Measurements from ENCODE around the gene CLCN2.

The CLCN2 gene

GRCh38 chr3:184355261-184356040 lies 6.0 kb downstream of the CLCN2 start:
- no peak for DNase-seq (ENCODE audit: low read depth)
- no peak for TF ChIP-seq CTCF (IDR thresholded peaks at IDR 0.05; ENCODE audit: low read depth, low read length, missing control alignments)
- H3K4me3 ChIP-seq (ENCODE audit: low read depth, low read length): no peak overlapping the region
- in situ Hi-C loops (cut with HindIII; ENCODE audit: low sequenced_read_pairs): no loop called here

- no peak overlapping the region for H3K4me3 ChIP-seq (ENCODE audit: low read depth, low read length)
- no peak for DNase-seq (ENCODE audit: low read depth)
- TF ChIP-seq CTCF (IDR thresholded peaks at IDR 0.05; ENCODE audit: low read depth, low read length, missing control alignments): no peak
- in situ Hi-C loops (cut with HindIII; ENCODE audit: low sequenced_read_pairs): no loop called here
Observed at GRCh38 chr3:184354754-184355153, 6.7 kb downstream of the CLCN2 start.

GRCh38 chr3:184354121-184354728 lies 7.2 kb downstream of the CLCN2 start:
- in situ Hi-C loops (cut with HindIII; ENCODE audit: low sequenced_read_pairs): no loop called here
- DNase-seq (ENCODE audit: low read depth): no peak
- no peak overlapping the region for H3K4me3 ChIP-seq (ENCODE audit: low read depth, low read length)
- TF ChIP-seq CTCF (IDR thresholded peaks at IDR 0.05; ENCODE audit: low read depth, low read length, missing control alignments): peak; percentile 76

DNA sequence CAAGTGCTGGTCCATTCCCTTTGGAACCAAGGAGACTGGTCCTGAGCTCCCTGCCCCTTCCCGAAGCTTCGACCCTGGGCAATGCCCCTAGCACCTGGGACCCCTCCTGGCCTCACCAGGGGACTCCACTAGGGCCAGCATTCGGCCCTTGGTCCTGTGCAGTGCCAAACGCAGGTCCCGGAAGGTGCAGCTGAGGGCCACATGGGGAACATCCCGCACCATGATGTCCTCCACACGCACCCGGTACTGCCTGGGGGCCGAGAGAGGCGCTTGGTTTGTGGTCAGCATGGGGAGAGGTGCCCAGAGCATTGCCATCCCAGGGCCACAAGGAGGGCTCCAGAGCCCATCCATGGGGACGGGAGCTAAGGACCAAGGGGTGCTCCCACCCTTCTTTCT lies 7.9 kb downstream of the CLCN2 start:
- no peak overlapping the region for H3K4me3 ChIP-seq (ENCODE audit: low read depth, low read length)
- no peak for DNase-seq (ENCODE audit: low read depth)
- TF ChIP-seq CTCF (IDR thresholded peaks at IDR 0.05; ENCODE audit: low read depth, low read length, missing control alignments): no peak
- in situ Hi-C loops (cut with HindIII; ENCODE audit: low sequenced_read_pairs): no loop called here

GRCh38 chr3:184352897-184353545 lies 8.4 kb downstream of the CLCN2 start:
- in situ Hi-C loops (cut with HindIII; ENCODE audit: low sequenced_read_pairs): no loop called here
- DNase-seq (ENCODE audit: low read depth): no peak
- no peak for TF ChIP-seq CTCF (IDR thresholded peaks at IDR 0.05; ENCODE audit: low read depth, low read length, missing control alignments)
- H3K4me3 ChIP-seq (ENCODE audit: low read depth, low read length): no peak overlapping the region

GRCh38 chr3:184352149-184352785 lies 9.1 kb downstream of the CLCN2 start:
- TF ChIP-seq CTCF (IDR thresholded peaks at IDR 0.05; ENCODE audit: low read depth, low read length, missing control alignments): no peak
- in situ Hi-C loops (cut with HindIII; ENCODE audit: low sequenced_read_pairs): no loop called here
- H3K4me3 ChIP-seq (ENCODE audit: low read depth, low read length): no peak overlapping the region
- no peak for DNase-seq (ENCODE audit: low read depth)
